ENCODE data around the gene CNTFR. TPM values are rescaled to one million over a fixed set of nuclear protein-coding genes. Genes with fewer than 3 reads are reported as not detected.

The CNTFR gene
- total and polyA plus RNA-seq, 4 donors = 0.75 to 3.3 (median 2.0) TPM

- H3K27ac ChIP-seq (ENCODE audit: low read depth in 1 of 2, low read length in 2 of 2) = no peak overlapping the region
- no peaks in the 10 kb centered on the region for H3K36me3 ChIP-seq (ENCODE audit: control insufficient read depth in 4 of 4, insufficient read depth in 3 of 4, low read depth in 1 of 4, low read length in 3 of 4)
- H3K4me3 ChIP-seq (ENCODE audit: low read depth in 1 of 3, low read length in 3 of 3) = no peak overlapping the region
- DNase-seq (ENCODE audit: low spot score) = no peak
- no peaks in the 10 kb centered on the region for H3K9me3 ChIP-seq (ENCODE audit: control insufficient read depth in 4 of 4, low read length in 3 of 4)
- TF ChIP-seq ZBTB33 (IDR thresholded peaks at IDR 0.05) = no peak
- TF ChIP-seq HNF4A (conservative IDR thresholded peaks at IDR 0.05) = peak; percentile 92
- no peak for TF ChIP-seq JUND (IDR thresholded peaks at IDR 0.05)
- TF ChIP-seq SP1 (IDR thresholded peaks at IDR 0.05) = peak; percentile 73
- no peak for TF ChIP-seq TAF1 (conservative IDR thresholded peaks at IDR 0.05)
- TF ChIP-seq YY1 (IDR thresholded peaks at IDR 0.05) = no peak
- no peak for TF ChIP-seq EGR1 (IDR thresholded peaks at IDR 0.05; ENCODE audit: low read depth in 2 of 2)
- TF ChIP-seq GABPA (IDR thresholded peaks at IDR 0.05 in 1 of 2, conservative IDR thresholded peaks at IDR 0.05 in 1 of 2) = no peak
- no peak for TF ChIP-seq CTCF (IDR thresholded peaks at IDR 0.05; ENCODE audit: low read depth, low read length, missing input control)
- no peak for TF ChIP-seq NR2F2 (IDR thresholded peaks at IDR 0.05)
- peak; percentile 71 to 79 for TF ChIP-seq RXRA (IDR thresholded peaks at IDR 0.05)
- TF ChIP-seq MAX (IDR thresholded peaks at IDR 0.05) = no peak
- no peak for TF ChIP-seq FOXA1 (IDR thresholded peaks at IDR 0.05)
- peak; percentile 76 for TF ChIP-seq HNF4G (IDR thresholded peaks at IDR 0.05)
- peak; percentile 11 for TF ChIP-seq FOXA2 (IDR thresholded peaks at IDR 0.05)
- no peak for TF ChIP-seq RAD21 (IDR thresholded peaks at IDR 0.05)
- peak; percentile 20 for TF ChIP-seq REST (IDR thresholded peaks at IDR 0.05)
- no peak for TF ChIP-seq ATF3 (IDR thresholded peaks at IDR 0.05)
- no peaks in the 10 kb centered on the region for H3K27me3 ChIP-seq (ENCODE audit: control insufficient read depth in 4 of 4, insufficient read depth in 4 of 4, low read length in 3 of 4)
- no peak overlapping the region for H3K9ac ChIP-seq (ENCODE audit: low read depth in 1 of 2, low read length in 2 of 2)
- peaks cover 3 to 21% (median 13%) of the 10 kb centered on the region in 4 donors for H3K4me1 ChIP-seq (ENCODE audit: control insufficient read depth in 4 of 4, insufficient read depth in 4 of 4, low read length in 3 of 4)
Observed at GRCh38 chr9:34572092-34572491, 17.4 kb downstream of the CNTFR start.

All from liver (tissue), 9 donors.